GM21515 (cell line): ENCODE measurements around the gene ZNF526.

ENCODE experiments used
- ATAC-seq: cut with Tn5 transposase; IDR thresholded peaks from one replicate; pipeline ENCODE4 v1.9.1; 2021; ENCODE audit not compliant: unreplicated experiment

The ZNF526 gene

DNA sequence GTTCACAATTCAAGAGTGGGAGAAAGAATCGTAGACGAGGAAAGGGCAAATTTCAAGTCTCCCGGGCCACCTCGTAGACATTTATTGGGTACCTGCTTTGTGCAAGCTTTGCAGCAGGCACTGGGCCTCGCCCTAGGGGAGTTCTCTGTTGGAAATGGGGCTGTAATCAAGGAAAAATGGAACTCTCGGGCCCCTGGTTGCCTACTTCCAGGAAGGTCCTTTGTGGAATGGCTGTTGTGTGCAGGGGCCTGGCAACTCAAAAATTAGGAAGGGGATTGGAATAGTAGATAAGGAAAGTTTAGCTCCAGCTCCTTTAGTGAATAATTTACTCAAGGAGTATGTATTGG lies 612 bp downstream of the ZNF526 start:
- ATAC-seq = no peak

DNA sequence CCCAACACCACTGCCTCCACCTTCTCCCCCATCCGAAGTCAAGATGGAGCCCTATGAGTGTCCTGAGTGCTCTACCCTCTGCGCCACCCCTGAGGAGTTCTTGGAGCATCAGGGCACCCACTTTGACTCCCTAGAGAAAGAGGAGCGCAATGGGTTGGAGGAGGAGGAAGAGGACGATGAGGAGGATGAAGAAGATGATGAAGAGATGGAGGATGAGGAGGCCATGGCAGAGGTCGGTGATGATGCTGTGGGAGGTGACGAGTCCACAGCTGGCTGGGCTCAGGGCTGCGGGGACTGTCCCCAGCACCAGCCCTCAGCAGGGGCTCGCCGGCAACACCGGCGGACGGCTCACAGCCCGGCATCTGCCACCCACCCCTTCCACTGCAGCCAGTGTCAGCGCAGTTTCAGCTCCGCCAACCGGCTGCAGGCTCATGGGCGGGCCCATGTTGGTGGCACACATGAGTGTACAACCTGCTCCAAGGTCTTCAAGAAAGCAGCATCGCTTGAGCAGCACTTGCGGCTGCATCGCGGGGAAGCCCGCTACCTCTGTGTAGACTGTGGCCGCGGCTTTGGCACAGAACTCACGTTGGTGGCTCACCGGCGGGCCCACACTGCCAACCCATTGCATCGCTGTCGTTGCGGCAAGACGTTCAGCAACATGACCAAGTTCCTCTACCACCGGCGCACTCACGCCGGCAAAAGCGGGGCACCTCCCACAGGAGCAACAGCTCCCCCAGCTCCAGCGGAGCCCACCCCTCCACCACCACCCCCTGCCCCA lies 5.0 kb downstream of the ZNF526 start:
- no peak for ATAC-seq

DNA sequence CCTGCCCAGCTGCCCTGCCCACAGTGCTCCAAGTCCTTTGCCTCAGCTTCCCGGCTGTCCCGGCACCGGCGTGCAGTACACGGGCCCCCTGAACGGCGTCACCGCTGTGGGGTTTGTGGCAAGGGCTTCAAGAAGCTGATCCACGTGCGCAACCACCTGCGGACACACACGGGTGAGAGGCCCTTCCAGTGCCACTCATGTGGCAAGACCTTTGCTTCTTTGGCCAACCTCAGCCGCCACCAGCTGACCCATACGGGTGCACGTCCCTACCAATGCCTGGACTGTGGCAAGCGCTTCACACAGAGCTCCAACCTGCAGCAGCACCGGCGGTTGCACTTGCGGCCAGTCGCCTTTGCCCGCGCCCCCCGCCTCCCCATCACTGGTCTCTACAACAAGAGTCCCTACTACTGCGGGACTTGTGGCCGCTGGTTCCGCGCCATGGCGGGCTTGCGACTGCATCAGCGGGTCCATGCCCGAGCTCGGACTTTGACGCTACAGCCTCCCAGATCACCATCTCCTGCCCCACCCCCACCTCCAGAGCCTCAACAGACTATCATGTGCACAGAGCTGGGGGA lies 5.7 kb downstream of the ZNF526 start:
- ATAC-seq = no peak

DNA sequence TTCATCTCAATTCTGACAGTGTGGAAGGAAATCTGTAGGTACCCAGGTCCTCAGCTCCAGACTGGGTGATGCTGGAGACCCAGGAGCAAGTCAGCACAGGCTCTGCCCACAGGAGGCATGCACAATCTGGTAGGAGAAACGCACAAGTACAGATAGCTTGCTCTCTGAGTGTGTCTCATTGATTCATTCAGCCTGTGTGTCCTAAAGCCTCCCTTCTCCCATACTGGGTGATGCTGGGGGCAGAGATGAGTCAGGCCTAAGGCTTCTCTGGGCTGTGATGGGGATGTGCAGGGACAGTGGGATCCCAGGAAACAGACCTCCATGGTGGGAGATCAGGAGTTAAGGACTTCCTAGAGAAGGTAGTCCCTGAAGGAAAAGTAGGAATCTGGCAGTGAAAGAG lies 6.8 kb downstream of the ZNF526 start:
- no peak for ATAC-seq

DNA sequence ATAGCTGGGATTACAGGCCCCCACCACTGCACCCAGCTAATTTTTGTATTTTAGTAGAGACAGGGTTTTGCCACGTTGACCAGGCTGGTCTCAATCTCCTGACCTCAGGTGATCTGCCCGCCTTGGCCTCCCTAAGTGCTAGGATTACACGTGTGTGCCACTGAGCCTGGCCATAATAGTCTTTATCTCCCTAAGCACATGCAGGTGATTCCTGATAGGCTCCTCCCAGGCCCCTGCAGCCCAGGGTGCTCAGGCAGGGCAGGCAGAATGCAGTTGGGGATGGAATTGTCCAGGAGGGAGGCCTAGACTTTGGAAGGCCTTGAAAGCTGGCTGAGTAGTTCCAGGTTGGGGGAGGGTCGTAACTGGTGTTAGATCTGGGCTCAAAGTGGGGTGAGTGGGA lies 8.5 kb downstream of the ZNF526 start:
- ATAC-seq = no peak

DNA sequence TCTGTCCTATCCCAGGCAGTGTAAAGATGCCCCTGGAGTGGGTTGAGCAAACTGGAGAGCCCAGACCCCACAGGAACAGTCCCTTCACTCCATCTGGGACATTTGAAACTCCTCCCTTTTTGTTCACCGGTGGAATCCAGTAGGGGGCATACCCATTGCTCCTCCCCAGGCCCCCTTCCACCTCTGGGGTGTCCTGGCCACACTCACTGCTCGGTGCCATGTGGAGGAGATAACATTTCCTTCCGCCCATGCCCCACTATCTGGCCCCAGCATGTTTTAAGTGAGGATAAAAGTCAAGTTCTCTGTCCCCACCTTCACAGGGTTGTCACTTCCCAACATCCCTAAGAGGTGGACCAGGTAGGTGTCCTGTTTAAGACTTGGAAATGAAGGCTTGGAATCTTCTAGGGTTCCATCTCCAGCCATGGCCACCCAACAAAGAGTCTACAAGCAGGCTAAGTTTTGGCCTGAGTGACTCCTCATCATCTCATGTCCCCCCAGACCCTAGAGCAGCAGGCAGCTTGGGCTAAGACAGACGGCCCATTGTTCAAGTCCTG lies 9.3 kb downstream of the ZNF526 start:
- ATAC-seq = no peak

DNA sequence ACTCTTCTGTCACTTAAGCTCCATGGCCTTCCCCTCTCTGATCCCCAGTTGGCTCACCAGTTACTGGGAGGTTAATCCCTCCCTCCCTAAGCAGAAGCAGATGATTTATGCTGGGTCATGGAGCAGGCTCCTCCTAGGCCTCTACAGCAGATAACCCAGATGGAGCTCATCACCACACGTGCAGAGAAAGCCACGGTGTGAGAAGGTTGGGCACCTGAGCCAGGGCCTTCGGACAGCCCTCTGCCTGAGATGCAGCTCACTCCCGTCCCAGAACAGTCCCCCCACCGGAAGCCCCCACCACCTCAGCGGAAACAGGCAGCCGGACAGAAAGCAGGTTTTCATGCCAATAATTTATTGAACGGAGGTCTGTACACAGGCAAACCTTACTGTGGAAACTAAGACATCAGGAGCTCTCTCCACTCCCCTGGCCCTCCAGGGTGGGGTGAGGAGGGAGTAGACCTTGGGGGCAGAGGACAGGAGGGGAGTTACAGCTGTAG lies 9.8 kb downstream of the ZNF526 start:
- ATAC-seq = no peak

DNA sequence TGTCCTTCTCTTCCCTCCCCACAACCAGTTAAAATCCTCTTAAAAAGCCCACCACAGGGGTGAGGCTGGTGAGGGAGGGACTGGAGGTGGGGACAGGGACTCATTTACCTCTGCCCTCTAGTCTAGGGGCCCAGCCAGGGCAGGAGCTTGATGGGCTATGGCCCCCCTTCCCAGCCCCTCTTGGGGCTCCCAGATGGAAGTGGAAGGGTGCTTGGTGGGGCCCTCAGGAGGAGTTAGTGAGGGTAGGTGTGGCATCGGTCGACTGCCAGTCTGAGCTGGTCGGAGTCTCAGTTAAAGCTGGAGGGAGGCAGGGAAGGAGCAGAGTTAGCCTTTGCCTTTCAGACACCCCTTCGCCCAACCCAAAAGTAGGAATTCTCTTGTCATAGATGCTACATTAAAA lies 10.5 kb downstream of the ZNF526 start:
- ATAC-seq = no peak

DNA sequence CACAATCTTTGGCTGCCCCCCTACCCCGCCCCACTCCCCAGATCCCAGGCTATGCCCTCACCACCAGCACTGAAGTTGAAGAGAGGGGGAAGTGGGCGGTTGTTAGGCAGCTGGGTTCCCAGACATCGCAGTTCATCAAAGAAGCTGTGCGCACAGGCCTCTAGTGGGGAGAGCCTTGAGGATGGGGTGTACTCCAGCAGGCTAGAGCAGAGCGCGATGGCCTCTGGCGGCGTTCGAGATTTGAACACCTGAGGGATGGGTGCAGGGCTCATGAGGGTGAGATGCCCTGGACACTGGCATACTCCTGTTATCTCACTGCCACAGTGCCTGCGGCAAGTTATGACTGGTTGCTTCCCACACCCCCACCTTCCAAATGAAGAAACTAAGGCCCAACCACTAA lies 12.3 kb downstream of the ZNF526 start:
- ATAC-seq = no peak

DNA sequence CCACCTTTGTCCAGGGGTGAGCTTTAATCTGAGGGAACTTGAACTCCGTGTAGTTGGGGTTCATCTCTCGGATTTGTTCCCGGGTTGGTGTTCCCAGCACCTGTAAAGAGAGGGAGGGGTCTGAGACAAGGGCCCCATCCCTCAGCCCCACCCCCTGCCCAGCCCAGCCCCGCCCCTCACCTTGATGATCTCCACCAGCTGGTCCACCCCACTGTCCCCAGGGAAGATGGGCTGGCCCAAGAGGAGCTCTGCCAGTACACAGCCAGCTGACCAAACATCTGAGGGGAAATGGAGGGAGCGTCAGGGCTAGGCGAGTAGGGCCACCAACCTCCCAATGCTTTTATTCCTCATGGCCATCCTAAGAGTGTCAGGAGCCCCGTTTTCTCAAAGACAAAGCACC lies 13.0 kb downstream of the ZNF526 start:
- no peak for ATAC-seq

DNA sequence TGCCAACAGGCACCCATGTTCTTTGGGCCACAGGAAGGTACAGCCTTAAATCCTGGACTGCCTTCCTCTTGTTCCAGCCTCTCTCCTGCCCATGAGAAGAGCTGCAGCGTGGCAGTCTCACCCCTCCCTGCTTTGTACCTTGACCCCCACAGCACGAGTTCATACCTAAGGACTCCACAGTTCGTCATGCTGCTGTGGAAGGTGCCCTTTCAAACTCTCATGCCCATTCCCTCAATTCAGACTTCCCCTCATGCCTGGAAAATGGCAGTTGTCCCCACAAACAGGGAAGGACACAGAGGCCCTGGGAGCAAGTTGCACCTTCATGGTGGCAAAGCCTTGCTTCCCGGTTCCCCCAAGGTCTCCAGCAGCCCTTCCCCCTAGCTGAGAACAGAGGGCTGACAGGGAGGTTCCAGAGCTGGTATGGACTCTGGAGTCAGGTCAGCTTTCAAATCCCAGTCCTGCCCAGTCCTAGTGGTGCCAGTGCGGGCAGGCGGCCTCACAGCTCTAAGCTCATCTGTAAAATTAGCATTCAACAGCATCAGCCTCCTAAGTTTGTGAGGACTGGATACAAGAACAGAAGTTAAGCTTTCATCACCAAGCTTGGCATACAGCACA lies 13.7 kb downstream of the ZNF526 start:
- ATAC-seq = no peak

DNA sequence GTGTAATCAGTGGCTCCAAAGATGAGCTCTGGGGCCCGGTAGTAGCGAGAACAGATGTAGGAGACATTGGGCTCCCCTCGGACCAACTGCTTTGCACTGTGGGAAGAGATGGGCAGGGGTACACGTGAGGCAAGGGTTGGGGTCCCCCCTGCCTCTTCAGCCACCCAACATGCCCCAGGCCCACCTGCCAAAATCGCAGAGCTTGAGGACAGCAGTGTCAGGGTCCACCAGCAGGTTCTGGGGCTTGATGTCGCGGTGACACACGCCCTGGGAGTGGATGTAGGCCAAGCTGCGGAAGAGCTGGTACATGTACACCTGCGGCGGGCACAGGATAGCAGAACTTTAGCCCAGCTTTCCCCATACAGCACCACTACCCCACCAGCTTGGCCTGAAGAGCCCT lies 14.3 kb downstream of the ZNF526 start:
- ATAC-seq = no peak

DNA sequence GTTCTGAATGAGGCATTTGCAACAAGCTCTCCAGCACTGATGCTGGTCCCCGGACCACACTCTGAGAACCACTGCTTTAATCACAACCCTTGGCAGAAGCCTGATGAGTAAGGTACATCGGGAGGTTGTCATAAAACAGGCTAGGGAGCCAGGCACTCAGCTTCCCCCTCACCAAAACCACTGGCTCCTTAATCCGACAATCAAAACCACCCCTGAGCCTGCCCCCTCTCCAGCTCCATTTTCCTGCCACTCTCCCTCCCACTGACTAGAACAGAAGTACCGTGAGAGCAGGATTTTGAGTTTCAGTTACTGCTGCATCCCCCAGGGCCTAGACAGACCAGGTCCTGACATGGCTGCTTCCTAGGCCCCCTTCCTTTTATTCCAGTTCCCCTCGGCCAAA lies 15.1 kb downstream of the ZNF526 start:
- ATAC-seq = no peak

DNA sequence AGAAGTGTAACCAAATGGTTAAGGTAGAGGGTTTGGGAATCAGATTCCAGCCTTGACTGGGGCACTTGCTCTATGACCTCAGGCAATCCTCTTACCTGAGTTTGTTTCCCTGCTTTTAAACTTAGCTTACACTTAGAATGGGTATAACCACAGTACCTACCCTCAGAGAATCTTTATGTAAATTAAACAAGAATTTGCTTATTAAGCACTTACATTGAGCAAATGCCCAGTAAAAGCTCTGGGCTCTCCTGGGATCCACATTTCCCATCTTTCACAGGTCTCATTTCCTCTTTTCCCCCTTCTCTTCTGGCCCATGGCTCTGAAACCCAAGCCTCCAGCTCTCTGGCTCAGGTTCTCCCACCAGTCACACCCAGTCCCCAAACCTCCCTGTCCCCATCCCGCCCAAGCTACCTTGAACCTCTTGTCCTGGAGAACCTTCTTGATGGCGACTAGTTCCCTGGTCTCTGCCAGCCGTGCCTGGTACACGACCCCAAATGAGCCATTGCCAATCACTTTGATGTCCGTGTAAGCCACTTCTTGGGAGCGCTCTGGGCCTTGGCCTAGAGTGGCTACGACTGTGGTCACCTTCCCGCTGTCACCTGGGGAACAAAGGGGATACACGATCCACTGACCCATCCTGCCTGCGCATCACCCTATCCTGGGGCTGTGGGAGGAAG lies 19.6 kb downstream of the ZNF526 start:
- ATAC-seq = no peak

DNA sequence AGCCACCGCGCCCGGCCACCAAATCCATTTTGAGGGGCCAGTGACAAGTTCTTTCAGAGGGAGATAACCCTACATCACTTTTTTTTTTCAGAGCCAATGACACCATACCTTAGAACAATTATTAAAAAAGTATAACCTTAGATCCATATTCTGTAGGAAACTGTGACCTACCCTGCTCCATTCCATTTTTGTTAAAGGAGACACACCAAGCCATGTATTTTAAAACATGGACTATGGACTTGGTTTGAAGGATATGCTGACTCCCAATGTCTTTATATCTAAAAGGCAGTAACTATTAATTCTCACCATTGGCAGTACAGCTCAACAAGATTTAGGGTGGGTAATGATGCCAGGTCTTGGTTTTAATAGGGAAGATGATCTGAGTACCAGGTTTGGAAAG lies 21.2 kb downstream of the ZNF526 start:
- ATAC-seq = no peak

DNA sequence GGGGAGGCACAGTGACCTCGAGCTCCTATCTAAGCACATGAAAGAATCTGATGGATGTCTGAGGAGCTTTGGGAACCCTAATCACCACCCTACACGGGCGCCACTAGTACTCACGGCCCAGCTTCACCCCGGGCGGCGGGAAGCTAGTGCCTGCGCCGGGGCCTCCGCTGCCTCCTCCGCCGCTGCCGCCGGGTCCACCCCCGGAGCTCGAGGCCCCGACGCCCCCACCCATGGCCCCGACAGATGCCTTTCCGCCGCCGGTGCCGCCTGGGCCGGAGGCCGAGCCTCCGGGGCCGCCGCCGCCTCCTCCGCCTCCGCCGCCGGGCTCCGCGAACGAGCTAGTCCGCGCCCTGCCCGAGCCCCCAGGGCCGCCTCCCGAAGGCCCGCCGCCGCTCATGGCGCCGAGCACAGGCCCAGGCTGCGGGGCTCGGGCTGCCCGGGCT lies 22.0 kb downstream of the ZNF526 start:
- ATAC-seq = no peak

DNA sequence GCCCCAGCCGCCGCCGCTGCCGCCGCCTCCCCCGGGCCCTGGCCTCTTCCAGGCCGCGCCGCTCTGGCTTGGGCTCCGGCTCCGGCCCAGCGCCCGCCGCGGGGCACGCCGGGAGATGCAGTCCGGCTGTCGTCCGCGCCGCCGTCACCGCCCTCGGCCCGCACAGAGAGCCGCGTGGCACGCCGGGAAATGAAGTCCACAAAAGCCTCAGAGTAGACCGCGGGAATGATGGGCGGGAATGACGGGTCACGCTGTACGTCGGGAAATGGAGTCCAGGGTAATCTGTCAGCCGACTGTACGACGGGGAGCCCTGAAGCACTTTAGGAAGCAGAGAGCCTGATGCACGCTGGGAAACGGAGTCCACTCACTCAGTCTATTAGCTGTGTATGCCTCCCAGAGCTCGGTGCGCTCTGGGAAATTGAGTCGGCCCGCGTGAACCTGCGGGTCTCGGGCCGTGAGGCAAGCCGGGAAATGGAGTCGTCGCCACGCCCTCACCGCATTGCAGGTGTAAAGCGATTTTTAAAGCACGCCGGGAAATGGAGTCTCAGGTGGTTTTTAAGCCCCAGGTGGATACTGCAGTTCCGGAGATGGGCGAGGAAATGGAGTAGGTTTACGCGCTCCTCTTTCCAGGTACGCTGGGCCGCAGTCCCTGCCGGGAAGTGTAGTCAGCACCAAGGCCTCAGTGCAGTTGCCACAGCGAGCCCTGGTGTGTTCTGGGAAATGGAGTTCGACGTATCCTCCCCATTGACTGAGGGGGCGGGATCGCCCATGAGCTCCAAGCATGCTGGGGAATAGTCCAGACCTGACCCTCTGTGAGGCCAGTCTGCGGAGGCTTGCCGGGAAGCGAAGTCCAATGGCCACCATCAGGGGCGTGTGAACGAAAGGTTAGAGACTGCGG lies 22.6 kb downstream of the ZNF526 start, which contains the start of gene GSK3A:
TSS of gene GSK3A (minus strand) at position 91 of the 898 bp plus-strand sequence. CDS start 137 bp downstream, outside the sequence.
- ATAC-seq = peak; percentile 58

DNA sequence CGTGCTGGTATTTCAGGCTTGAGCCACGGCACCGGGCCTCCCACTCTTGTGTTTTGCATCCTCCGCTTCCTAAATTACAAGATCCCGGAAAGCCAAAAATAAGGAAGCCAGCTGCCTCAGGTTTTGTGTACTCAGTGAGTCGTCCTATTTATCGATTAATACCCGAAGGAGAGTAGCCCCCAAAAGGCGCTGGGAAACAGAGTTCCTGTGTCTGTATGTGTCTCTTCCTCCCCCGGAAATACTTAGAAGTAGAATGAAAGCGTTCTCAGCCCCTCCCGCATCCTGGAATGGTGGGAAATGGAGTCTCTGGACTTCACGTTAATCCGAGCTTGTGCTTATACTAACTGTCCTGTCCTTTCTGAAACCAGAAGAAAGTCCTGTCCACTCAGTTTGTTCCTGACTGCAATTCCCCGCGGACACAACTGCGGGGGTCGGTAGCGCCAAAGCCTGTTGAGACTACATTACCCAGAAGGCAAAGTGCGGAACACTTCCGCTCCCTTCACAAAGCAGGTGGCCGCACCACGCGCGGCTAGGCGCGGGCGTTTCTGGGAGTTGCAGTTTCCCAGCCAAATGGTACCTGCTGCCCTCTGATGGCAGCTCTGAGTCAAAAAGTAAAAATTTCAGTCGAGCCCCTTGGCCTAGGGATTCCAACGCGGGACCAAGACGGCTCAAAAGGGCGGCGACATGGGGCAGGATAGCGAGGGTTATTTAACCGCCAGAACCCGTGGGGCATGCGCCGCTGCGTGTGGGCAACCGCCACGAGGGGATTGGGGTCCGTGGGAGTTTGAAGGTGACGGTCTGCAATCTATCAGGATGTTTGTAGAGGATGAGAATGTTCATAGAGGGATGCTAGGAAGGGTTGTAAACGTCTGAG lies 24.5 kb downstream of the ZNF526 start:
- peak; percentile 39 for ATAC-seq

DNA sequence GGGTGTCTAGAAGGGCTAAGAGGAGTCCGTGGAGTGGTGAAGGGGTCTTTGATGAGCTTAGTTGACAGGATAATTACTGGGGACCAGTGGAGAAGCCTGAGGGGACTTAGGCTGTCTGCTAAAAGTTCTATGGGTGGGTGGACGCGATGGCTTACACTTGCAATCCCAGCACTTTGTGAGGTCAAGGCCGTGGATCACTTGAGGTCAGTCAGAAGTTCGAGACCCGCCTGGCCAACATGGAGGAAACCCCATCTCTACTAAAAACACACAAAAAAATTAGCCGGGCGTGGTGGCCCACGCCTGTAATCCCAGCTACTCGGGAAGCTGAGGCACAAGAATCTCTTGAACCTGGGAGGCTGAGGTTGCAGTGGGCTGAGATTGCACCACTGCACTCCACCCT lies 25.1 kb downstream of the ZNF526 start:
- ATAC-seq = no peak
